ENCODE data around the gene SAMD4B. TPM values are rescaled to one million over a fixed set of nuclear protein-coding genes. Genes with fewer than 3 reads are reported as not detected.

The SAMD4B gene
- total and polyA plus RNA-seq, 9 of the 15 experiments (the other 6 are each of a cell fraction or from before 2014, with no cell fraction given): 3.4 to 90.5 (median 38.0) TPM

DNA sequence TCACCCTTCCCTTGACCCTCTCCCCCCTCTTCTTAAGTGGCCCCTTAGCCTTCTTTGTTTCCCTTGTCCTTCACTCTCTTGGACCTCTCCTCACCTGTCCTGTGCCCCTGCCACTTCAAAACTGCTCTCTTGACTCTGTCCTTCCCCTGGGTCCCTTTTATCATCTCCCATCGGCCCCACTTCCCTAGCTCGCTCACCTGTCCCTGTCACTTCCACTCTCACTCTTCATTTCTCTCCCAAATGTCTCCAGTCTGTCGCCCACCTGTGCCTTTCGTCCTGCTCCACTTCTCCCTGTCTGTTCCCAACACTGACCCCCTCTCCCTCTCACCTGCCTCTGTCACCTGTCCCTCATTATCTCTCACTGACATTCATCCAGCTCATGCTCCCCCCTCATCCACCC lies 45.3 kb upstream of the SAMD4B start:
- no TSS peak for BruUV-seq (replicated peaks)
- Histone ChIP-seq H2AFZ (ENCODE audit: low read depth, low read length) (no peak overlapping the region), H3K9me1 (ENCODE audit: control insufficient read depth, insufficient read depth, low read length) (no peaks in the 10 kb centered on the region), H3K9ac (ENCODE audit: insufficient read depth in 1 of 2, low read depth in 2 of 2, low read length in 2 of 2) (no peak overlapping the region), H3K36me3 (ENCODE audit: control insufficient read depth, insufficient read depth, low read length) (no peaks in the 10 kb centered on the region), H3K9me3 (replicated peaks; ENCODE audit: control insufficient read depth, insufficient read depth, low read depth, low read length) (no peaks in the 10 kb centered on the region), H3K4me3 (no peak overlapping the region), H3K27ac (ENCODE audit: extremely low read depth, low read depth, low read length) (no peak overlapping the region), H4K20me1 (replicated peaks; ENCODE audit: control insufficient read depth, insufficient read depth, low read length) (no peaks in the 10 kb centered on the region), H3K4me2 (ENCODE audit: insufficient read depth, low read length) (no peak overlapping the region), H3K4me1 (replicated peaks in 1 of 2; ENCODE audit: control insufficient read depth in 2 of 2, insufficient read depth in 2 of 2, low read length in 2 of 2) (peaks cover 0 to 13% of the 10 kb centered on the region in 2 experiments; a peak in 2 of 5 replicates), H3K27me3 (ENCODE audit: control insufficient read depth in 2 of 2, insufficient read depth in 2 of 2, low read length in 2 of 2) (peaks cover 4 to 14% of the 10 kb centered on the region in 2 experiments; a peak in 2 of 5 replicates), H3K79me2 (ENCODE audit: control insufficient read depth, insufficient read depth, low read length) (no peaks in the 10 kb centered on the region)
- no peak for TF ChIP-seq ZNF589 (CRISPR knock-in tag; IDR thresholded peaks at IDR 0.05; ENCODE audit: low read depth)
- no peak for TF ChIP-seq MTA3 (IDR thresholded peaks at IDR 0.05; ENCODE audit: borderline replicate concordance)
- TF ChIP-seq MCM3 (IDR thresholded peaks at IDR 0.05): no peak
- ATAC-seq (no peak), FAIRE-seq (no peak), DNase-seq (ENCODE audit: extremely low read depth in 1 of 4, low spot score in 3 of 4) (no peak)
- 22% methylated on average over 4 of the region's 4 CpGs for WGBS (ENCODE audit: insufficient coverage, low coverage, missing lambda C conversion rate)
- intact Hi-C loops (cut with micrococcal nuclease) (no loop called here), in situ Hi-C loops (cut with MboI) (no loop called here)
- ChIA-PET POLR2A (interaction anchor here (1.0 to 1.5 kb wide), 3 partner anchors 9 to 54 kb away, joined by 3 read pairs; no protein-coding TSS in a partner anchor), CTCF (ENCODE audit: low intra/inter-chr PET ratio) (no interaction called here)

DNA sequence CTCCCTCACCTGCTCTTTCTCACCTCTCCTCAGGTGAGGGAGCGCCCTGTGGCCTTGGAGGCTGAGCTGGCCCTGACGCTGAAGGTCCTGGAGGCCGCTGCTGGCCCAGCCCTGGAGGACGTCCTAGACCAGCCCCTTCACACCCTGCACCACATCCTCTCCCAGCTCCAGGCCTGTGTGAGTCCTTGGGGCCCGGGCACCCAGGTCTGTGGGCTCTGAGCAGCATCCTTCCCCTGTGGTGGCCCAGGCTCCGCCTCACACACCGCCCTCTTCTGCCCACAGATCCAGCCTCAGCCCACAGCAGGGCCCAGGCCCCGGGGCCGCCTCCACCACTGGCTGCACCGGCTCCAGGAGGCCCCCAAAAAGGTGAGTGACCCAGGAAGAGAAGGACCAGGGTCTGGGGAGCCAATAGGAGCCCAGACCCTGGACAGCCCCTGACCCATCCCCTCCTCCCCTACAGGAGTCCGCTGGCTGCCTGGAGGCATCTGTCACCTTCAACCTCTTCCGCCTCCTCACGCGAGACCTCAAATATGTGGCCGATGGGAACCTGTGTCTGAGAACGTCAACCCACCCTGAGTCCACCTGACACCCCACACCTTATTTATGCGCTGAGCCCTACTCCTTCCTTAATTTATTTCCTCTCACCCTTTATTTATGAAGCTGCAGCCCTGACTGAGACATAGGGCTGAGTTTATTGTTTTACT lies 44.1 kb upstream of the SAMD4B start:
- H3K27me3 ChIP-seq (ENCODE audit: control insufficient read depth in 2 of 2, insufficient read depth in 2 of 2, low read length in 2 of 2): peaks cover 4 to 14% of the 10 kb centered on the region in 2 experiments; a peak in 2 of 5 replicates
- peak; percentile 53; the same call in 2 of the 3 replicates for ATAC-seq
- 41% methylated on average over 13 of the region's 17 CpGs for WGBS (ENCODE audit: insufficient coverage, low coverage, missing lambda C conversion rate)
- H3K9ac ChIP-seq (ENCODE audit: insufficient read depth in 1 of 2, low read depth in 2 of 2, low read length in 2 of 2): peak overlapping the region in 1 of 2 experiments; percentile 45; a peak in 1 of 4 replicates
- no peak overlapping the region for H3K27ac ChIP-seq (ENCODE audit: extremely low read depth, low read depth, low read length)
- H3K79me2 ChIP-seq (ENCODE audit: control insufficient read depth, insufficient read depth, low read length): no peaks in the 10 kb centered on the region
- H3K9me1 ChIP-seq (ENCODE audit: control insufficient read depth, insufficient read depth, low read length): no peaks in the 10 kb centered on the region
- BruUV-seq (replicated peaks): no TSS peak
- H3K4me2 ChIP-seq (ENCODE audit: insufficient read depth, low read length): no peak overlapping the region
- intact Hi-C loops (cut with micrococcal nuclease) (no loop called here), in situ Hi-C loops (cut with MboI) (no loop called here)
- H2AFZ ChIP-seq (ENCODE audit: low read depth, low read length): no peak overlapping the region
- CTCF ChIA-PET (ENCODE audit: low intra/inter-chr PET ratio): no interaction called here
- no peak for FAIRE-seq
- H3K4me1 ChIP-seq (replicated peaks in 1 of 2; ENCODE audit: control insufficient read depth in 2 of 2, insufficient read depth in 2 of 2, low read length in 2 of 2): peaks cover 0 to 13% of the 10 kb centered on the region in 2 experiments; a peak in 2 of 5 replicates
- no peaks in the 10 kb centered on the region for H3K9me3 ChIP-seq (replicated peaks; ENCODE audit: control insufficient read depth, insufficient read depth, low read depth, low read length)
- no peaks in the 10 kb centered on the region for H3K36me3 ChIP-seq (ENCODE audit: control insufficient read depth, insufficient read depth, low read length)
- H3K4me3 ChIP-seq: no peak overlapping the region
- POLR2A ChIA-PET: interaction anchor here (0.6 kb wide), 1 partner anchor 33 kb away, joined by 3 read pairs; no protein-coding TSS in a partner anchor
- no peak for DNase-seq (ENCODE audit: extremely low read depth in 1 of 4, low spot score in 3 of 4)
- H4K20me1 ChIP-seq (replicated peaks; ENCODE audit: control insufficient read depth, insufficient read depth, low read length): no peaks in the 10 kb centered on the region
- TF ChIP-seq RBM15 (IDR thresholded peaks at IDR 0.05; ENCODE audit: insufficient read depth, low read length) (no peak), ADNP (tag; IDR thresholded peaks at IDR 0.05) (no peak), TEAD2 (tag; IDR thresholded peaks at IDR 0.05) (no peak), ZNF75A (CRISPR knock-in tag; IDR thresholded peaks at IDR 0.05) (no peak), STAT5A (IDR thresholded peaks at IDR 0.05; ENCODE audit: borderline replicate concordance, low read length) (no peak)
- TF ChIP-seq, protein P1, sequence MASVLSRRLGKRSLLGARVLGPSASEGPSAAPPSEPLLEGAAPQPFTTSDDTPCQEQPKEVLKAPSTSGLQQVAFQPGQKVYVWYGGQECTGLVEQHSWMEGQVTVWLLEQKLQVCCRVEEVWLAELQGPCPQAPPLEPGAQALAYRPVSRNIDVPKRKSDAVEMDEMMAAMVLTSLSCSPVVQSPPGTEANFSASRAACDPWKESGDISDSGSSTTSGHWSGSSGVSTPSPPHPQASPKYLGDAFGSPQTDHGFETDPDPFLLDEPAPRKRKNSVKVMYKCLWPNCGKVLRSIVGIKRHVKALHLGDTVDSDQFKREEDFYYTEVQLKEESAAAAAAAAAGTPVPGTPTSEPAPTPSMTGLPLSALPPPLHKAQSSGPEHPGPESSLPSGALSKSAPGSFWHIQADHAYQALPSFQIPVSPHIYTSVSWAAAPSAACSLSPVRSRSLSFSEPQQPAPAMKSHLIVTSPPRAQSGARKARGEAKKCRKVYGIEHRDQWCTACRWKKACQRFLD (CRISPR knock-in tag; IDR thresholded peaks at IDR 0.05): no peak
- TF ChIP-seq, protein P2, sequence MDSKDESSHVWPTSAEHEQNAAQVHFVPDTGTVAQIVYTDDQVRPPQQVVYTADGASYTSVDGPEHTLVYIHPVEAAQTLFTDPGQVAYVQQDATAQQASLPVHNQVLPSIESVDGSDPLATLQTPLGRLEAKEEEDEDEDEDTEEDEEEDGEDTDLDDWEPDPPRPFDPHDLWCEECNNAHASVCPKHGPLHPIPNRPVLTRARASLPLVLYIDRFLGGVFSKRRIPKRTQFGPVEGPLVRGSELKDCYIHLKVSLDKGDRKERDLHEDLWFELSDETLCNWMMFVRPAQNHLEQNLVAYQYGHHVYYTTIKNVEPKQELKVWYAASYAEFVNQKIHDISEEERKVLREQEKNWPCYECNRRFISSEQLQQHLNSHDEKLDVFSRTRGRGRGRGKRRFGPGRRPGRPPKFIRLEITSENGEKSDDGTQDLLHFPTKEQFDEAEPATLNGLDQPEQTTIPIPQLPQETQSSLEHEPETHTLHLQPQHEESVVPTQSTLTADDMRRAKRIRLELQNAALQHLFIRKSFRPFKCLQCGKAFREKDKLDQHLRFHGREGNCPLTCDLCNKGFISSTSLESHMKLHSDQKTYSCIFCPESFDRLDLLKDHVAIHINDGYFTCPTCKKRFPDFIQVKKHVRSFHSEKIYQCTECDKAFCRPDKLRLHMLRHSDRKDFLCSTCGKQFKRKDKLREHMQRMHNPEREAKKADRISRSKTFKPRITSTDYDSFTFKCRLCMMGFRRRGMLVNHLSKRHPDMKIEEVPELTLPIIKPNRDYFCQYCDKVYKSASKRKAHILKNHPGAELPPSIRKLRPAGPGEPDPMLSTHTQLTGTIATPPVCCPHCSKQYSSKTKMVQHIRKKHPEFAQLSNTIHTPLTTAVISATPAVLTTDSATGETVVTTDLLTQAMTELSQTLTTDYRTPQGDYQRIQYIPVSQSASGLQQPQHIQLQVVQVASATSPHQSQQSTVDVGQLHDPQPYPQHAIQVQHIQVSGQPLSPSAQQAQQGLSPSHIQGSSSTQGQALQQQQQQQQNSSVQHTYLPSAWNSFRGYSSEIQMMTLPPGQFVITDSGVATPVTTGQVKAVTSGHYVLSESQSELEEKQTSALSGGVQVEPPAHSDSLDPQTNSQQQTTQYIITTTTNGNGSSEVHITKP (IDR thresholded peaks at IDR 0.05; ENCODE audit: partially characterized antibody): no peak

All from K562 (cell line).